Esophagus muscularis mucosa (tissue), 4 donors: ENCODE data around the gene ZC3HAV1. TPM values are rescaled to one million over a fixed set of nuclear protein-coding genes. Genes with fewer than 3 reads are reported as not detected.
"Not testable (repeated sequence)": the region's sequence is repeated elsewhere in the genome, so short reads cannot be mapped to it uniquely, and the experiment has no call there.

Experiments used
- DNase-seq: peaks from one replicate; pipeline ENCODE4 v3.0.0-alpha.2; 2017; ENCODE audit errors: extremely low spot score
- H3K27ac ChIP-seq, 4 donors: fragments of 200-600 bp; sonication (generic); replicated peaks in 1 of 4; 1 replicate in 3 of 4; 2 replicates in 1 of 4; pipeline ENCODE4 v1.5.1; 2016 to 2019; ENCODE audit warnings: mild to moderate bottlenecking in 1 of 4
- H3K27me3 ChIP-seq, 4 donors: fragments of 200-600 bp; sonication (generic); one replicate each; pipeline versions ENCODE4 v1.5.1 to v1.6.0; 2016 to 2019
- H3K36me3 ChIP-seq, 4 donors: fragments of 200-600 bp; sonication (generic); one replicate each; pipeline ENCODE4 v1.5.1; 2016 to 2019
- H3K4me1 ChIP-seq, 4 donors: fragments of 200-600 bp; sonication (generic); one replicate each; pipeline ENCODE4 v1.5.1; 2016 to 2019
- H3K4me3 ChIP-seq, 4 donors: fragments of 200-600 bp; sonication (generic); 1 replicate in 2 of 4; 2 replicates in 2 of 4; pipeline ENCODE4 v1.5.1; 2016 to 2019; ENCODE audit warnings: mild to moderate bottlenecking in 4 of 4, moderate library complexity in 1 of 4
- H3K9me3 ChIP-seq, 4 donors: fragments of 200-600 bp; sonication (generic); 1 replicate in 3 of 4; 2 replicates in 1 of 4; pipeline ENCODE4 v1.5.1; 2016 to 2019
- CTCF ChIP-seq, 3 experiments: fragments of 200-600 bp in 2 of 3; fragments of 450-650 bp in 1 of 3; sonication (generic) in 2 of 3; IDR thresholded peaks; one replicate each; pipeline ENCODE4 v1.5.1; 2017 to 2019; ENCODE audit warnings: antibody characterized with exemption in 3 of 3, mild to moderate bottlenecking in 2 of 3, moderate library complexity in 1 of 3
- EP300 ChIP-seq: sonication (generic); formaldehyde crosslinking; IDR thresholded peaks from one replicate; pipeline ENCODE4 v1.6.1; 2017; ENCODE audit warnings: antibody characterized with exemption
- POLR2A ChIP-seq: fragments of 450-650 bp; IDR thresholded peaks from one replicate; pipeline ENCODE4 v1.6.1; 2017; ENCODE audit warnings: antibody characterized with exemption, moderate library complexity, mild to moderate bottlenecking, low read depth
- POLR2AphosphoS5 ChIP-seq, 2 donors: sonication (generic); formaldehyde crosslinking; IDR thresholded peaks; one replicate each; pipeline ENCODE4 v1.6.1; 2017; ENCODE audit warnings: antibody characterized with exemption in 2 of 2
- WGBS: methylation state at CpG from one replicate; pipeline ENCODE4 v1.1.5; 2018; 5-methylcytosine and 5-hydroxymethylcytosine counted together
- intact Hi-C: fragments of 100-400 bp; cut with DNase I; formaldehyde crosslinking; loops from one replicate; pipeline ENCODE4 v1.15.1; 2023
- total RNA-seq, 4 donors: library from RNA; depleted of rRNA; stranded (reverse); fragments of >200 nt; gene quantifications; one replicate each; pipeline versions ENCODE4 v1.1.0 to v1.2.1, GENCODE V29; 2016

The ZC3HAV1 gene
- total RNA-seq, 4 donors from 2014 or later = 23.7 to 29.5 (median 27.6) TPM

GRCh38 chr7:139033346-139034114, 76.0 kb downstream of the ZC3HAV1 start:
- no peaks in the 10 kb centered on the region for H3K9me3 ChIP-seq
- H3K27ac ChIP-seq = no peak overlapping the region
- H3K4me3 ChIP-seq = no peak overlapping the region
- intact Hi-C loops = no loop called here
- H3K4me1 ChIP-seq = peaks cover 15 to 29% (median 20%) of the 10 kb centered on the region in 4 donors
- no peak for TF ChIP-seq CTCF (IDR thresholded peaks at IDR 0.05)
- TF ChIP-seq POLR2AphosphoS5 (IDR thresholded peaks at IDR 0.05) = no peak
- no peak for TF ChIP-seq POLR2A
- no peak for TF ChIP-seq EP300
- H3K27me3 ChIP-seq = no peaks in the 10 kb centered on the region
- peaks cover 6 to 50% (median 13%) of the 10 kb centered on the region in 4 donors for H3K36me3 ChIP-seq
- WGBS = 91% methylated on average over 6 of the region's 6 CpGs
- DNase-seq = no peak

- TF ChIP-seq POLR2A (no peak), CTCF (IDR thresholded peaks at IDR 0.05) (no peak), POLR2AphosphoS5 (IDR thresholded peaks at IDR 0.05) (no peak), EP300 (no peak)
- Histone ChIP-seq H3K4me1 (peaks cover 15 to 29% (median 20%) of the 10 kb centered on the region in 4 donors), H3K36me3 (peaks cover 6 to 59% (median 19%) of the 10 kb centered on the region in 4 donors), H3K9me3 (no peaks in the 10 kb centered on the region), H3K27me3 (no peaks in the 10 kb centered on the region), H3K27ac (no peak overlapping the region), H3K4me3 (no peak overlapping the region)
- DNase-seq = no peak
- intact Hi-C loops = no loop called here
- WGBS = 95% methylated on average over 4 of the region's 4 CpGs
Observed at GRCh38 chr7:139032473-139032872, 77.0 kb downstream of the ZC3HAV1 start.

- no peak for DNase-seq
- no peak overlapping the region for H3K4me3 ChIP-seq
- no peak overlapping the region for H3K27ac ChIP-seq
- H3K9me3 ChIP-seq = no peaks in the 10 kb centered on the region
- peaks cover 22 to 88% (median 46%) of the 10 kb centered on the region in 4 donors for H3K36me3 ChIP-seq
- no peaks in the 10 kb centered on the region for H3K27me3 ChIP-seq
- H3K4me1 ChIP-seq = peaks cover 0 to 10% (median 3%) of the 10 kb centered on the region in 4 donors
- 93% methylated on average over 3 of the region's 3 CpGs for WGBS
- intact Hi-C loops = no loop called here
- no peak for TF ChIP-seq CTCF (IDR thresholded peaks at IDR 0.05)
- no peak for TF ChIP-seq POLR2A
- TF ChIP-seq EP300 = no peak
- TF ChIP-seq POLR2AphosphoS5 (IDR thresholded peaks at IDR 0.05) = no peak
Observed at GRCh38 chr7:139029353-139029752, 80.2 kb downstream of the ZC3HAV1 start.

- no peak for DNase-seq
- Histone ChIP-seq H3K9me3 (no peaks in the 10 kb centered on the region), H3K27ac (no peak overlapping the region), H3K4me1 (no peaks in the 10 kb centered on the region), H3K27me3 (no peaks in the 10 kb centered on the region), H3K4me3 (no peak overlapping the region), H3K36me3 (peaks cover 22 to 79% (median 46%) of the 10 kb centered on the region in 4 donors)
- 84% methylated on average over 6 of the region's 6 CpGs for WGBS
- intact Hi-C loops = no loop called here
- TF ChIP-seq CTCF (IDR thresholded peaks at IDR 0.05) (no peak), POLR2A (no peak), EP300 (no peak), POLR2AphosphoS5 (IDR thresholded peaks at IDR 0.05) (no peak)
Observed at GRCh38 chr7:139026551-139026950, 83.0 kb downstream of the ZC3HAV1 start.

GRCh38 chr7:139025861-139026260, 83.7 kb downstream of the ZC3HAV1 start:
- H3K4me3 ChIP-seq, intact Hi-C loops, H3K27me3 ChIP-seq, DNase-seq, H3K4me1 ChIP-seq, H3K27ac ChIP-seq, H3K9me3 ChIP-seq: not testable (repeated sequence)
- 90% methylated on average over 5 of the region's 5 CpGs for WGBS
- H3K36me3 ChIP-seq = peaks cover 22 to 72% (median 45%) of the 10 kb centered on the region in 4 donors
